Neural crest cell (in vitro differentiated cells): ENCODE results near the gene FGD5. TPM values are rescaled to one million over a fixed set of nuclear protein-coding genes. Genes with fewer than 3 reads are reported as not detected.

Experiments
- DNase-seq: peaks from one replicate; pipeline ENCODE4 v3.0.0; 2021; ENCODE audit warnings: low read depth, mixed read lengths, low spot score
- H3K27ac Mint-ChIP-seq: one replicate; pipeline ENCODE4 v1.8.0; 2021; ENCODE audit warnings: mild to moderate bottlenecking, mixed read lengths; ENCODE audit not compliant: unreplicated experiment
- H3K27me3 Mint-ChIP-seq: 2 replicates; pipeline ENCODE4 v1.8.0; 2021; ENCODE audit warnings: low read depth, mild to moderate bottlenecking, mixed read lengths
- H3K36me3 Mint-ChIP-seq: 2 replicates; pipeline ENCODE4 v1.8.0; 2021; ENCODE audit warnings: low read depth, mild to moderate bottlenecking, mixed read lengths
- H3K4me1 Mint-ChIP-seq: 2 replicates; pipeline ENCODE4 v1.8.0; 2021; ENCODE audit warnings: mixed read lengths
- H3K4me3 Mint-ChIP-seq: one replicate; pipeline ENCODE4 v1.8.0; 2021; ENCODE audit warnings: mild to moderate bottlenecking, mixed read lengths
- H3K9me3 Mint-ChIP-seq: 2 replicates; pipeline ENCODE4 v1.8.0; 2021; ENCODE audit warnings: mixed read lengths
- total RNA-seq: library from RNA; stranded (reverse); gene quantifications from 2 replicates; pipeline ENCODE4 v1.2.1, GENCODE V29; 2021
- TF ChIP-seq, protein P1 (sequence below): fragments of 200-600 bp; sonication (generic); conservative IDR thresholded peaks from 2 replicates; pipeline ENCODE4 v1.5.0; 2021; ENCODE audit warnings: antibody characterized with exemption, mild to moderate bottlenecking

FGD5 gene
- total RNA-seq, 1 donor from 2014 or later, result 0.61 TPM

- H3K9me3 Mint-ChIP-seq, result peaks cover 13% of the 10 kb centered on the region
- H3K4me1 Mint-ChIP-seq, result no peaks in the 10 kb centered on the region
- no peak overlapping the region for H3K27ac Mint-ChIP-seq
- no peak overlapping the region for H3K4me3 Mint-ChIP-seq
- H3K27me3 Mint-ChIP-seq, result peaks cover 9% of the 10 kb centered on the region
- TF ChIP-seq, protein P1, sequence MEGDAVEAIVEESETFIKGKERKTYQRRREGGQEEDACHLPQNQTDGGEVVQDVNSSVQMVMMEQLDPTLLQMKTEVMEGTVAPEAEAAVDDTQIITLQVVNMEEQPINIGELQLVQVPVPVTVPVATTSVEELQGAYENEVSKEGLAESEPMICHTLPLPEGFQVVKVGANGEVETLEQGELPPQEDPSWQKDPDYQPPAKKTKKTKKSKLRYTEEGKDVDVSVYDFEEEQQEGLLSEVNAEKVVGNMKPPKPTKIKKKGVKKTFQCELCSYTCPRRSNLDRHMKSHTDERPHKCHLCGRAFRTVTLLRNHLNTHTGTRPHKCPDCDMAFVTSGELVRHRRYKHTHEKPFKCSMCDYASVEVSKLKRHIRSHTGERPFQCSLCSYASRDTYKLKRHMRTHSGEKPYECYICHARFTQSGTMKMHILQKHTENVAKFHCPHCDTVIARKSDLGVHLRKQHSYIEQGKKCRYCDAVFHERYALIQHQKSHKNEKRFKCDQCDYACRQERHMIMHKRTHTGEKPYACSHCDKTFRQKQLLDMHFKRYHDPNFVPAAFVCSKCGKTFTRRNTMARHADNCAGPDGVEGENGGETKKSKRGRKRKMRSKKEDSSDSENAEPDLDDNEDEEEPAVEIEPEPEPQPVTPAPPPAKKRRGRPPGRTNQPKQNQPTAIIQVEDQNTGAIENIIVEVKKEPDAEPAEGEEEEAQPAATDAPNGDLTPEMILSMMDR, result no peak
- DNase-seq, result no peak
- peaks cover 4% of the 10 kb centered on the region for H3K36me3 Mint-ChIP-seq
Measured at GRCh38 chr3:14907043-14907966, 88.5 kb downstream of the FGD5 start.

- H3K4me3 Mint-ChIP-seq, result no peak overlapping the region
- H3K9me3 Mint-ChIP-seq, result peaks cover 13% of the 10 kb centered on the region
- TF ChIP-seq, protein P1, result no peak
- peaks cover 4% of the 10 kb centered on the region for H3K36me3 Mint-ChIP-seq
- no peaks in the 10 kb centered on the region for H3K4me1 Mint-ChIP-seq
- H3K27me3 Mint-ChIP-seq, result peaks cover 12% of the 10 kb centered on the region
- no peak for DNase-seq
- H3K27ac Mint-ChIP-seq, result no peak overlapping the region
Measured at GRCh38 chr3:14909250-14909649, 90.5 kb downstream of the FGD5 start.

DNA sequence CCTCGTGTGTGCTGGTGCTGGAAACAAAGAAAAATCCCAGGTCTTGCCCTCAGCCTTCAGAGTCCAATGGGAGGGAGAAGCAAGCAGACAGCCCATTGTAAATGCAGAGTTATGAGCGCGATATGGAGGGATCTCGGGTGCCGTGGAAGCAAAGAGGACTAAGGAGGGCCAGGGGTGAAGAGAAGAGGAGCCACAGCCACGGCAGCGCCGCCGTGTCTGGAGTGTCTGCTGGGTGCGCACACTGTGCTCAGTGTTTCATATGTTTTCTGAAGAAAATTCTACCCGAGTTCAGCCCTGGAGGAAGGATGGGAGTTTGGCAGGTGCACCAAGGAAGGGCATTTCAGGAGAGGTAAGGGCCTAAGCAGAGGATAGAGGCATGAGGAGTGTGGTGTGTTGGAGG is 92.9 kb downstream of the FGD5 start:
- DNase-seq, result no peak
- Mint-ChIP-seq H3K27ac (no peak overlapping the region), H3K27me3 (peaks cover 8% of the 10 kb centered on the region), H3K9me3 (peaks cover 1% of the 10 kb centered on the region), H3K4me1 (no peaks in the 10 kb centered on the region), H3K4me3 (no peak overlapping the region), H3K36me3 (no peaks in the 10 kb centered on the region)
- TF ChIP-seq, protein P1, result no peak

DNA sequence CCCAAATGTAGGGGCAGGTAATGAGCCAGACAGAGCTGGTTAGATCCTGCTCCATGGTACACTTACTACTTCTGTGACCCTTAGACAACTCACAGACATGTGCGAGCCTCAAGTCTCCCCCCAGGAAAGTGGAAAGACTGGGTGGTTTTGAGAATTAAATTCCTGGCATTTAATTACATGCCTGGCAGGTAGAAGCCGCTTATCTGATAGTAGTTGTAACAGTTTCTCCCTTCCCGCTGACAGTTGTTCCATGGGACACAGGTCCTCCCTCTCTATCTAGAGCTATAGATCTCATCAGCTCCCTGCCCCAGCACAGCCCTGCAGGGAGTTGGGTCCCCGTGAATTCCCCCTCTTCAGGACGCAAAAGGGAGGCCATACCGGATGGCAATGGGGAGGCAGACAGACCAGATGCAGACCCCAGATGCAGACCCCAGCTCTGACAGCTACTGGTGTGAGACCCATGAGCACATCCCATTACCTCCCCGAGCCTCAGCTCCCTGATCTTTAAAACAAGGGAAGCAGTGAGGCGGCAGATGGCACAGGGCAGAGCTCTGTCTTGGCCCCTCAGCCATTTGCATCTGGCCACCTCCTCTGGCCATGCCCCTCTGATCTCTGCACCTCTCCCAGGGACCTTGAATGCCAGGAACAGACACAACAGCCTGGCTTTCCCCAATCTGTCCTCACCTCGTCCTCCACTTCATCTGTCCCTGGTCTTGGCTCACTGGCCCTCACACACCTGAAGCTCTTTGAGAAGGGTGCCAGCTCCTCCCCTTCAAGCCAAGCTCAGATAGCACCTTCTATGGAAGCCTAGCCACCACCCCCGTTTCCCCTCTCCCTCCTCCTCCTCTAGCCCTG is 94.5 kb downstream of the FGD5 start:
- H3K4me1 Mint-ChIP-seq, result no peaks in the 10 kb centered on the region
- H3K36me3 Mint-ChIP-seq, result no peaks in the 10 kb centered on the region
- H3K4me3 Mint-ChIP-seq, result no peak overlapping the region
- peaks cover 21% of the 10 kb centered on the region for H3K27me3 Mint-ChIP-seq
- no peak for DNase-seq
- H3K27ac Mint-ChIP-seq, result no peak overlapping the region
- no peaks in the 10 kb centered on the region for H3K9me3 Mint-ChIP-seq
- TF ChIP-seq, protein P1, result no peak

- Mint-ChIP-seq H3K4me1 (no peaks in the 10 kb centered on the region), H3K27me3 (peaks cover 21% of the 10 kb centered on the region), H3K27ac (no peak overlapping the region), H3K9me3 (no peaks in the 10 kb centered on the region), H3K36me3 (no peaks in the 10 kb centered on the region), H3K4me3 (no peak overlapping the region)
- TF ChIP-seq, protein P1, result peak; percentile 50
- peak; percentile 14 for DNase-seq
Measured at GRCh38 chr3:14913926-14914778, 95.4 kb downstream of the FGD5 start.
